A549 (cell line): ENCODE data around the gene TMEM171. TPM values are rescaled to one million over a fixed set of nuclear protein-coding genes. Genes with fewer than 3 reads are reported as not detected.

Experiments
- ATAC-seq, 2 experiments: fragments of 200-7000 bp in 1 of 2; fragments of >200 bp in 1 of 2; cut with Nextera tagmentation in 1 of 2; cut with Tn5 transposase in 1 of 2; 3 replicates each; pipeline versions ENCODE4 v1.8.0 to v1.9.1; 2018 to 2020; ENCODE audit warnings: mild to moderate bottlenecking in 1 of 2, moderate library complexity in 1 of 2
- CTCF ChIA-PET: fragments of 300-600 bp; sonication (Branson Sonifier 250); formaldehyde crosslinking; extraction: SDS; loops from one replicate; lab custom pipeline; 2021; ENCODE audit warnings: antibody characterized with exemption, inconsistent platforms; lab: Yijun Ruan, JAX
- POLR2A ChIA-PET: fragments of 350-600 bp; formaldehyde crosslinking; extraction: SDS; loops from one replicate; lab custom pipeline; 2021; ENCODE audit warnings: antibody characterized with exemption, inconsistent platforms; lab: Yijun Ruan, JAX
- DNase-seq, 2 experiments: peaks; one replicate each; pipeline versions ENCODE4 v3.0.0 to v3.0.0-alpha.2; 2011 to 2016; ENCODE audit warnings: low read depth in 1 of 2, low spot score in 1 of 2
- FAIRE-seq: peaks from 2 replicates; lab custom pipeline; 2011; peaks lifted over from hg19 to GRCh38; lab: Jason Lieb, UNC
- H3K27ac ChIP-seq, 2 experiments: fragments of >200 bp; sonication (Bioruptor Twin); formaldehyde crosslinking; 3 replicates each; pipeline ENCODE4 v1.5.1; 2016 to 2017
- H3K4me1 ChIP-seq: fragments of >200 bp; sonication (Bioruptor Twin); formaldehyde crosslinking; 3 replicates; pipeline ENCODE4 v1.6.1; 2016
- H3K4me2 ChIP-seq: fragments of >200 bp; sonication (Bioruptor Twin); formaldehyde crosslinking; 3 replicates; pipeline ENCODE4 v1.6.1; 2016
- H3K4me3 ChIP-seq: fragments of >200 bp; sonication (Bioruptor Twin); formaldehyde crosslinking; 3 replicates; pipeline ENCODE4 v1.5.1; 2016
- H3K9me3 ChIP-seq: fragments of >200 bp; sonication (Bioruptor Twin); formaldehyde crosslinking; 3 replicates; pipeline ENCODE4 v1.6.1; 2016
- BHLHE40 ChIP-seq: IDR thresholded peaks from 2 replicates; pipeline ENCODE4 v1.6.1; 2012; ENCODE audit warnings: low read depth, low read length, inconsistent platforms
- CBX8 ChIP-seq: fragments of 200-600 bp; sonication (generic); IDR thresholded peaks from 2 replicates; pipeline ENCODE4 v1.6.1; 2016
- CHD2 ChIP-seq: fragments of 150-350 bp; IDR thresholded peaks from 2 replicates; pipeline ENCODE4 v1.6.1; 2014; ENCODE audit warnings: low read length; ENCODE audit not compliant: partially characterized antibody
- EHMT2 ChIP-seq: fragments of 200-600 bp; sonication (generic); IDR thresholded peaks from 2 replicates; pipeline ENCODE4 v1.6.1; 2016; ENCODE audit warnings: antibody characterized with exemption, low read depth, mild to moderate bottlenecking, moderate library complexity
- FOSB ChIP-seq: fragments of 250-450 bp; sonication (Bioruptor Pico); IDR thresholded peaks from 2 replicates; pipeline ENCODE4 v1.5.0; 2020; ENCODE audit warnings: mild to moderate bottlenecking, moderate library complexity
- FOXS1 ChIP-seq: fragments of 250-450 bp; sonication (Bioruptor Pico); IDR thresholded peaks from 2 replicates; pipeline ENCODE4 v1.5.0; 2020; ENCODE audit warnings: mild to moderate bottlenecking, moderate library complexity
- HDAC2 ChIP-seq: fragments of 200-600 bp; sonication (generic); IDR thresholded peaks from 2 replicates; pipeline ENCODE4 v1.6.1; 2016
- HES2 ChIP-seq: fragments of >200 bp; sonication (Bioruptor Twin); formaldehyde crosslinking; IDR thresholded peaks from 2 replicates; pipeline ENCODE4 v1.6.1; 2016
- HOXB5 ChIP-seq: fragments of 250-450 bp; sonication (Bioruptor Pico); IDR thresholded peaks from 2 replicates; pipeline ENCODE4 v1.5.0; 2020; ENCODE audit warnings: mild to moderate bottlenecking, moderate library complexity
- KDM5A ChIP-seq: fragments of 200-600 bp; sonication (generic); IDR thresholded peaks from 2 replicates; pipeline ENCODE4 v1.6.1; 2016; ENCODE audit warnings: antibody characterized with exemption, mild to moderate bottlenecking
- MYC ChIP-seq: IDR thresholded peaks from 2 replicates; pipeline ENCODE4 v1.6.1; 2012; ENCODE audit warnings: mild to moderate bottlenecking, inconsistent platforms, low read length, improper control_type of control experiment, borderline replicate concordance
- NPAS2 ChIP-seq: fragments of 250-450 bp; sonication (Bioruptor Pico); IDR thresholded peaks from 2 replicates; pipeline ENCODE4 v1.8.0; 2022; ENCODE audit warnings: mild to moderate bottlenecking, moderate library complexity, borderline replicate concordance
- NR3C1 ChIP-seq: fragments of >200 bp; sonication (Bioruptor Twin); formaldehyde crosslinking; IDR thresholded peaks from 3 replicates; pipeline ENCODE4 v1.6.1; 2017
- POLR2A ChIP-seq: IDR thresholded peaks from 2 replicates; pipeline ENCODE4 v1.6.1; 2012; ENCODE audit warnings: mild to moderate bottlenecking, low read length
- POLR2AphosphoS2 ChIP-seq: conservative IDR thresholded peaks from 2 replicates; pipeline ENCODE4 v1.6.1; 2012; ENCODE audit warnings: low read length, improper control_type of control experiment, inconsistent platforms
- RAD21 ChIP-seq, 2 experiments: fragments of >200 bp in 1 of 2; sonication (Bioruptor Twin) in 1 of 2; formaldehyde crosslinking in 1 of 2; IDR thresholded peaks in 1 of 2; conservative IDR thresholded peaks in 1 of 2; 2 replicates in 1 of 2; 3 replicates in 1 of 2; pipeline ENCODE4 v1.6.1; 2012 to 2018; ENCODE audit warnings: inconsistent platforms in 1 of 2
- RCOR1 ChIP-seq: fragments of 150-350 bp; IDR thresholded peaks from 2 replicates; pipeline ENCODE4 v1.6.1; 2014; ENCODE audit warnings: antibody characterized with exemption, low read length, low read depth
- RFX5 ChIP-seq: fragments of 450-650 bp; IDR thresholded peaks from 2 replicates; pipeline ENCODE4 v1.7.1; 2014; ENCODE audit warnings: antibody characterized with exemption, mild to moderate bottlenecking, moderate library complexity
- TP53 ChIP-seq: fragments of 250-450 bp; sonication (Bioruptor Pico); IDR thresholded peaks from 2 replicates; pipeline ENCODE4 v1.5.0; 2021; ENCODE audit warnings: mild to moderate bottlenecking, moderate library complexity
- ZSCAN20 ChIP-seq: fragments of 250-450 bp; sonication (Bioruptor Pico); IDR thresholded peaks from 2 replicates; pipeline ENCODE4 v1.8.0; 2022; ENCODE audit warnings: mild to moderate bottlenecking, moderate library complexity
- WGBS: methylation state at CpG from one replicate; pipeline ENCODE4 v1.1.6; 2017; ENCODE audit errors: missing lambda C conversion rate; 5-methylcytosine and 5-hydroxymethylcytosine counted together
- polyA plus RNA-seq, 4 experiments: library from polyadenylated mRNA; depleted of rRNA in 3 of 4; stranded (reverse); fragments of >200 nt; fragmentation: RNase III in 1 of 4; extraction: RNeasy Plus Mini Kit Qiagen cat#74134 plus additional on column Dnase treatment in 1 of 4; gene quantifications; 2 replicates in 3 of 4; 3 replicates in 1 of 4; pipeline ENCODE4 v1.2.3, GENCODE V29; 2011 to 2017
- TF ChIP-seq, protein P1 (sequence below): IDR thresholded peaks from 2 replicates; pipeline ENCODE4 v1.6.1; 2012
- TF ChIP-seq, protein P2 (sequence below): fragments of >200 bp; sonication (Bioruptor Twin); formaldehyde crosslinking; IDR thresholded peaks from 3 replicates; pipeline ENCODE4 v1.5.1; 2016

TMEM171 gene
- polyA plus RNA-seq, 2 of the 4 experiments (the other 2 are of a cell fraction): 1.5 to 6.7 TPM

GRCh38 chr5:73142035-73142434, 21.7 kb downstream of the TMEM171 start:
- no peaks in the 10 kb centered on the region for H3K9me3 ChIP-seq
- DNase-seq (no peak), FAIRE-seq (no peak), ATAC-seq (no peak)
- no peak overlapping the region for H3K27ac ChIP-seq
- no peak overlapping the region for H3K4me2 ChIP-seq
- TF ChIP-seq POLR2AphosphoS2: no peak
- WGBS: 68% methylated on average over 8 of the region's 8 CpGs
- ChIA-PET POLR2A (no interaction called here), CTCF (no interaction called here)
- no peaks in the 10 kb centered on the region for H3K4me1 ChIP-seq
- H3K4me3 ChIP-seq: no peak overlapping the region

DNA sequence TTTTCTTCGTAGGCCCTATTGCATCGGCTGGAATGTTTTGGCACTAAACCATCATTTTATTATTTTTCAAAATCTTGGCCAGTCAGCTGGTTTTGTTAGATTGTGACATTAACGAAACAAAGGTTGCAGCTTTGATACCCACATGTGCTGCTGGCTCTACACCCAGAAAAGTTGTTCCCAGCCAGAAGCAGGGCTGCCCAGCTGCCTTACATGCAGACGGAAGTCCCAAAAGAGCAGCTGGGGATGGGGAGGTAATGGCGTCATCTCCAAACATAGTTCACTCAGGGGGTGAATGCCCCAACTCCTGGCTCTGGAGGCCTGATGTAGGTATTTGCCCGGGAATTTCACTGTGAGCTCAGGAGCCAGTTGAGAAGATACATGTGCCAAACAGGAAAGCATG, 23.3 kb downstream of the TMEM171 start:
- ChIA-PET POLR2A (no interaction called here), CTCF (interaction anchor here (1.0 to 1.1 kb wide), 2 partner anchors 10 to 14 kb away, joined by 3 read pairs; no protein-coding TSS in a partner anchor)
- FAIRE-seq (no peak), ATAC-seq (no peak), DNase-seq (no peak)
- Histone ChIP-seq H3K9me3 (no peaks in the 10 kb centered on the region), H3K4me3 (no peak overlapping the region), H3K4me2 (no peak overlapping the region), H3K27ac (no peak overlapping the region), H3K4me1 (no peaks in the 10 kb centered on the region)
- 75% methylated on average over 6 of the region's 6 CpGs for WGBS
- no peak for TF ChIP-seq FOXS1 (CRISPR knock-in tag)
- TF ChIP-seq, protein P1, sequence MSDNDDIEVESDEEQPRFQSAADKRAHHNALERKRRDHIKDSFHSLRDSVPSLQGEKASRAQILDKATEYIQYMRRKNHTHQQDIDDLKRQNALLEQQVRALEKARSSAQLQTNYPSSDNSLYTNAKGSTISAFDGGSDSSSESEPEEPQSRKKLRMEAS: no peak

GRCh38 chr5:73149540-73149939, 29.2 kb downstream of the TMEM171 start:
- TF ChIP-seq NPAS2 (CRISPR knock-in tag) (no peak), EHMT2 (no peak), HOXB5 (no peak), BHLHE40 (no peak), CHD2 (no peak), HDAC2 (no peak), KDM5A (no peak), ZSCAN20 (no peak), RAD21 (conservative IDR thresholded peaks at IDR 0.05 in 1 of 2, IDR thresholded peaks at IDR 0.05 in 1 of 2) (no peak)
- TF ChIP-seq, protein P1: no peak
- TF ChIP-seq, protein P2, sequence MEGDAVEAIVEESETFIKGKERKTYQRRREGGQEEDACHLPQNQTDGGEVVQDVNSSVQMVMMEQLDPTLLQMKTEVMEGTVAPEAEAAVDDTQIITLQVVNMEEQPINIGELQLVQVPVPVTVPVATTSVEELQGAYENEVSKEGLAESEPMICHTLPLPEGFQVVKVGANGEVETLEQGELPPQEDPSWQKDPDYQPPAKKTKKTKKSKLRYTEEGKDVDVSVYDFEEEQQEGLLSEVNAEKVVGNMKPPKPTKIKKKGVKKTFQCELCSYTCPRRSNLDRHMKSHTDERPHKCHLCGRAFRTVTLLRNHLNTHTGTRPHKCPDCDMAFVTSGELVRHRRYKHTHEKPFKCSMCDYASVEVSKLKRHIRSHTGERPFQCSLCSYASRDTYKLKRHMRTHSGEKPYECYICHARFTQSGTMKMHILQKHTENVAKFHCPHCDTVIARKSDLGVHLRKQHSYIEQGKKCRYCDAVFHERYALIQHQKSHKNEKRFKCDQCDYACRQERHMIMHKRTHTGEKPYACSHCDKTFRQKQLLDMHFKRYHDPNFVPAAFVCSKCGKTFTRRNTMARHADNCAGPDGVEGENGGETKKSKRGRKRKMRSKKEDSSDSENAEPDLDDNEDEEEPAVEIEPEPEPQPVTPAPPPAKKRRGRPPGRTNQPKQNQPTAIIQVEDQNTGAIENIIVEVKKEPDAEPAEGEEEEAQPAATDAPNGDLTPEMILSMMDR: no peak
- no peak for DNase-seq
- no peak overlapping the region for H3K4me2 ChIP-seq
- 73% methylated on average over 3 of the region's 3 CpGs for WGBS
- no peak overlapping the region for H3K4me3 ChIP-seq
- H3K4me1 ChIP-seq: no peaks in the 10 kb centered on the region
- no peaks in the 10 kb centered on the region for H3K9me3 ChIP-seq
- ChIA-PET POLR2A (no interaction called here), CTCF (interaction anchor here (1.0 kb wide), 1 partner anchor 52 kb away, joined by 3 read pairs; no protein-coding TSS in a partner anchor)
- H3K27ac ChIP-seq: no peak overlapping the region
- no peak for FAIRE-seq
- ATAC-seq: no peak

DNA sequence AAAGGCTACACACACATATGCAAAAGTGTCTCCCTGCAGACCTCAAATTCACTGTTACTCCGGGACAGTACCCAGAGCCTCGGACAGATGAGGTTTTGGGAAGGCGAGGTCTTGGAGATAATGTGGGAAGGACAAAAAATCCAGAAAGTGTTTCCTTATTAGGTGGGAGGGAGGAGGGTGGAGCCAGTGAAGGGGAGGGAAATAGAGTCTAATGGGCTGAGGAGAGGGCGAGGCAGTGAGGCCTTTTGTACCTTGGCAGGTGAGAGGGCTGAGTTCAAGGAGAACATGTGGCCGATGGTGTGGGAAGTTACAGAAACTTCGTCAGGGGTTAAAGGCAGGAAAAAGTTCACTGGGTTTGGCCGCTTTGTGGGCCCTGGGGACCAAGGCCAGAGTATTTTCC, 30.5 kb downstream of the TMEM171 start:
- POLR2A ChIA-PET: no interaction called here
- 71% methylated on average over 7 of the region's 7 CpGs for WGBS
- DNase-seq (no peak), ATAC-seq (no peak), FAIRE-seq (no peak)
- Histone ChIP-seq H3K4me3 (no peak overlapping the region), H3K9me3 (no peaks in the 10 kb centered on the region), H3K4me2 (no peak overlapping the region), H3K4me1 (no peaks in the 10 kb centered on the region), H3K27ac (no peak overlapping the region)
- CTCF ChIA-PET: interaction anchor here (0.9 to 2.2 kb wide), 4 partner anchors 21 to 67 kb away, joined by 3 to 6 read pairs (median 4); no protein-coding TSS in a partner anchor
- TF ChIP-seq ZSCAN20 (no peak), FOSB (CRISPR knock-in tag) (no peak), CBX8 (no peak), POLR2A (no peak), RCOR1 (no peak), TP53 (CRISPR knock-in tag) (no peak), RFX5 (no peak), MYC (no peak), POLR2AphosphoS2 (no peak), BHLHE40 (no peak), NR3C1 (no peak), EHMT2 (no peak), HES2 (no peak)
